Activated CD4-positive, alpha-beta T cell treated with anti-CD3 and anti-CD28 coated beads, Interleukin-2, amount 10 ng/mL, durations not matched to agents 24 days and 14 days (primary cell): Measurements from ENCODE around the gene AURKAIP1. TPM values are rescaled to one million over a fixed set of nuclear protein-coding genes. Genes with fewer than 3 reads are reported as not detected.
"Not testable (repeated sequence)": the region's sequence is repeated elsewhere in the genome, so short reads cannot be mapped to it uniquely, and the experiment has no call there.

ENCODE experiments used
- DNase-seq: peaks from one replicate; pipeline ENCODE4 v3.0.0; 2022
- H3K27ac Mint-ChIP-seq: one replicate; pipeline ENCODE4 v1.8.0; 2022; ENCODE audit warnings: mild to moderate bottlenecking, mixed read lengths
- H3K27me3 Mint-ChIP-seq: one replicate; pipeline ENCODE4 v1.8.0; 2022; ENCODE audit warnings: mixed read lengths
- H3K36me3 Mint-ChIP-seq: one replicate; pipeline ENCODE4 v1.8.0; 2022; ENCODE audit warnings: low read depth, mild to moderate bottlenecking, mixed read lengths
- H3K4me1 Mint-ChIP-seq: one replicate; pipeline ENCODE4 v1.8.0; 2021; ENCODE audit warnings: mixed read lengths
- H3K4me3 Mint-ChIP-seq: one replicate; pipeline ENCODE4 v1.8.0; 2022; ENCODE audit warnings: mild to moderate bottlenecking, moderate library complexity, mixed read lengths
- H3K9me3 Mint-ChIP-seq: one replicate; pipeline ENCODE4 v1.8.0; 2021; ENCODE audit warnings: mixed read lengths
- intact Hi-C: fragments of 100-400 bp; cut with micrococcal nuclease; formaldehyde crosslinking; loops from one replicate; pipeline ENCODE4 v1.15.1; 2023
- total RNA-seq: library from RNA; stranded (reverse); gene quantifications from 2 replicates; pipeline ENCODE4 v1.2.3, GENCODE V29; 2022

Gene AURKAIP1
- total RNA-seq: 142 and 146 TPM in 2 replicates

DNA sequence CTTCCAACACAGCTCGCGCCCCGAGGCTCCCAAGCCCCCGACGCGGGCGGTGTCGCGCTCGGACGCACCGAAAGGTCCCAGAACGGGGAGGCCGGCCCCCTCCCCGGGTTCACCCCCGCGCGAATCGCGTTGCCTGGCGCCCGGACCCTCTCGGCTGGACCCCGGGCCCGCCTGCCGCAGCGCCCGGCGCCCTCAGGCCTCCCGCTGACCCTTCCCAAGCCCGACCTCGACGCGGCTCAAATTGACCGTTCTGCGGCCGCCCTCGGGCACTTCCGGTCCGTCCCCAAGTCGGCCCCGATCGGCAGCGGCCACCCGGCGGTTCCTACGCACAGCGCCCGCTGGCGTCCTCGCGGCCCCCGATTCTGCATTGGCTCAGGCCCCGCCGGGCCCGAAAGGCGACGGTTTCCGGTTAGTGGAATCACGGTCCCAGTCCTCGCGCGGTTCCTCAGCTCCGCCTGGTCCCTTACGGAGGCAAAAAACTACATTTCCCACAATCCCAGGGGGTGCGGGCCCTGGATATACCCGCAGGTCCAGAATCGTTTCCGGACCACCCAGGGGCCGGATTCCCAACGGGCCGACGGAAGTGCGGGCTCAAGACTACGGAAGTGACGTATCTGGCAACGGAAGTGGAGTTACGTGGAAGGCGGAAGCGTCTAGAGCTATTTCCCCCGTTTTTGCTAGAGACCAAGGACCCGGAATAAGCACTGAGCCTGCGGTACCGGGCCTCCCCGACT is at the start of gene AURKAIP1:
TSS of gene AURKAIP1 (minus strand) at position 279 of the 734 bp plus-strand sequence. CDS start 451 bp downstream, outside the sequence.
- H3K4me3 Mint-ChIP-seq: peak within 1 kb of the TSS; percentile 87
- peak; percentile 99 for DNase-seq
- intact Hi-C loops: loop anchor here (1.0 to 10.0 kb wide), 6 partner anchors 24 to 240 kb away; partner anchors contain the start of genes CCNL2, DVL1, MIB2 and MRPL20
- no peaks in the 10 kb centered on the region for H3K27me3 Mint-ChIP-seq
- peak within 1 kb of the TSS; percentile 95 for H3K27ac Mint-ChIP-seq
- H3K36me3 Mint-ChIP-seq: peaks cover 15% of the 10 kb centered on the region
- H3K9me3 Mint-ChIP-seq: no peaks in the 10 kb centered on the region
- peaks cover 22% of the 10 kb centered on the region for H3K4me1 Mint-ChIP-seq

DNA sequence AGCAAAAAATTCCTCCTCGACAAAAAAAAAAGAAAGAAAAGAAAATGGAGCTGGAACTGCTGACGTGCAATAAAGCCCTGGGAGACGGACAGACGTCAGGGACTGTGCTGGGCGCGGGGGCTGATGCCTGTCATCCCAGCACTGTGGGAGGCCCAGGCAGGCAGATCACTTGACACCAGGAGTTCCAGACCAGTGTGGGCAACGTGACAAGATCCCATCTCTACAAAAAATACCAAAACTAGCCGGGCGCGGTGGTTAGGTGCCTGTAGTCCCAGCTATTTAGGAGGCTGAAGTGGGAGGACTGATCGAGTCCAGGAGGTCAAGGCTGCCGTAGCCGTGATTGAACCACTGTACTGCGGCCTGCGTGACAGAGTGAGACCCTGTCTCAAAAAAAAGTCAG is 49.7 kb upstream of the AURKAIP1 start:
- H3K9me3 Mint-ChIP-seq: no peaks in the 10 kb centered on the region
- no peaks in the 10 kb centered on the region for H3K36me3 Mint-ChIP-seq
- H3K4me3 Mint-ChIP-seq: no peak overlapping the region
- H3K27me3 Mint-ChIP-seq: peaks cover 26% of the 10 kb centered on the region
- DNase-seq: no peak
- H3K27ac Mint-ChIP-seq: peak overlapping the region; percentile 14
- intact Hi-C loops: no loop called here
- peaks cover 5% of the 10 kb centered on the region for H3K4me1 Mint-ChIP-seq

DNA sequence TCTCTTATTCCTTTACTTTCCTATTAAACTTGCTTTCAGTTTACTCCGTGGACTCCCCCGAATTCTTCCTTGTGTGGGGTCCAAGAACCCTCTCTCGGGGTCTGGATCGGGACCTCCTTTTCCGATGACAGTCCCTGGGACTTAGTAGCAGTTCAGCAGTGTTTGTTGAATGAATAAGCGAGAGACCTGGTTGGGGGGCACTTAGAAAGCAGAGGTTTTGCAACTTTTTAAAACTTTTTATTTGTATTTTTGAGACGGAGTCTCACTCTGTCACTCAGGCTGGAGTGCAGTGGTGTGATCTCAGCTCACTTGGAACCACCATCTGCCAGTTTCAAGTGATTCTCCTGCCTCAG is 48.2 kb upstream of the AURKAIP1 start:
- Mint-ChIP-seq H3K36me3 (no peaks in the 10 kb centered on the region), H3K4me1 (peaks cover 5% of the 10 kb centered on the region), H3K4me3 (no peak overlapping the region), H3K27me3 (peaks cover 19% of the 10 kb centered on the region), H3K27ac (no peak overlapping the region), H3K9me3 (no peaks in the 10 kb centered on the region)
- intact Hi-C loops: no loop called here
- DNase-seq: no peak

DNA sequence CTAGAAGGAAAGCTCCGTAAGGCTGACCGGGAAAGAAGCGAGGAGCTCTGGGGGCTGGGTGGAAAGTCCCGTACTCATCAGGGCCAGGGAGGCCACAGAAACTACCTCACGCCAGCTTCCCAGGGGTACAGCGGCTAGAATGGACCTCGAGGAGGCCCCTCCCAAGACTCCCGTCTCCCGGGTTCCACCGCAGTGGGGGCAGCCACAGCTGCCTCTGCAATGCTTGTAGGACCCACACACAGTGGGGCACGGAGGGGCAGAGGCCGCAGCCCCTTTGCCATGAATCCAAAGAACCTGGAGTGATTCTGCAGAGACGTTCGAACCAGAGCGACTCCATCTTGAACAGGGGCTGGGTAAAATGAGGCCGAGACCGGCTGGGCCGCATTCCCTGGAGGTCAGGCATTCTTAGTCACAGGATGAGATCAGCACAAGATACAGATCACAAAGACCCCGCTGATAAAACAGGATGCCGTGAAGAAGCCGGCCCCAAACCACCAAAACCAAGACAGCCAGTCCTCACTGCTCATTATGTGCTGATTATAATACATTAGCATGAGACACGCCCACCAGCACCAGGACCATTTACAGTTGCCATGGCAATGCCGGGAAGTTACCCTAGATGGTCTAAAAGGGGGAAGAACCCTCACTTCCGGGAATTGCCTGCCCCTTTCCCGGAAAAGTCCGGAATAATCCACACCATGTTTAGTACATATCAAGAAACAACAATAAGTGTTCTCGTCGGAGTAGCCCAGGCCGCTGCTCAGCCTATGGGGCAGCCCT is 47.6 kb upstream of the AURKAIP1 start:
- Mint-ChIP-seq H3K27ac (no peak overlapping the region), H3K4me1 (peaks cover 8% of the 10 kb centered on the region), H3K4me3 (no peak overlapping the region), H3K9me3 (no peaks in the 10 kb centered on the region), H3K27me3 (peaks cover 20% of the 10 kb centered on the region), H3K36me3 (no peaks in the 10 kb centered on the region)
- intact Hi-C loops: no loop called here
- no peak for DNase-seq

DNA sequence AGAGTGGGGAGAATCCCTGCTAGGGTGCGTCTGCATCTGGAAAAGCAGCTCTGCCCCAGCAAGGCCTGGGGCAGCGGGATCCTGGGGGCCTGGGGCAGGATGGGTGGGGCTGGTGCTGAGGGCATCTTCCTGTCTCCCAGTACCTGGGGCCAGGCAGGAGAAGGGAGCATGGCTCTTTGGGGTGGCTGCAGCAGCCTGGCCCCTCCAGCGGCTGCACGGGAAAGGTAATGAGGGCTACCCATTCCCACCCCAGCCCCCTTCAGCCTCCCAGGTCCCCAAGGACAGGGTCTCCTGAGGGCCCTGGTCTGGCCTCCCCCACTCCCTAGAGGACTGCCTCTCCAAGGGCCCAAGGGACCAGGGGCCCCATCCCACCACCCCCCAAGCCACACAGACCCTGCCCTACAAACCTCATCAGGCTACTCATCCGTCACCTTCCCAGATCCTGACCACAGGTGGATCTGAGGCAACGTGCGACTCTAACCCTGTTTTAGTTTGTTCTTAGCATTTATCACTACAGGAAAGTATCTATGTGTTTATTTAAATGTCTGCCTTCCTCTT is 47.0 kb upstream of the AURKAIP1 start:
- Mint-ChIP-seq H3K4me1 (peaks cover 9% of the 10 kb centered on the region), H3K9me3 (no peaks in the 10 kb centered on the region), H3K27ac (no peak overlapping the region), H3K4me3 (no peak overlapping the region), H3K27me3 (peaks cover 21% of the 10 kb centered on the region), H3K36me3 (no peaks in the 10 kb centered on the region)
- intact Hi-C loops: no loop called here
- no peak for DNase-seq

DNA sequence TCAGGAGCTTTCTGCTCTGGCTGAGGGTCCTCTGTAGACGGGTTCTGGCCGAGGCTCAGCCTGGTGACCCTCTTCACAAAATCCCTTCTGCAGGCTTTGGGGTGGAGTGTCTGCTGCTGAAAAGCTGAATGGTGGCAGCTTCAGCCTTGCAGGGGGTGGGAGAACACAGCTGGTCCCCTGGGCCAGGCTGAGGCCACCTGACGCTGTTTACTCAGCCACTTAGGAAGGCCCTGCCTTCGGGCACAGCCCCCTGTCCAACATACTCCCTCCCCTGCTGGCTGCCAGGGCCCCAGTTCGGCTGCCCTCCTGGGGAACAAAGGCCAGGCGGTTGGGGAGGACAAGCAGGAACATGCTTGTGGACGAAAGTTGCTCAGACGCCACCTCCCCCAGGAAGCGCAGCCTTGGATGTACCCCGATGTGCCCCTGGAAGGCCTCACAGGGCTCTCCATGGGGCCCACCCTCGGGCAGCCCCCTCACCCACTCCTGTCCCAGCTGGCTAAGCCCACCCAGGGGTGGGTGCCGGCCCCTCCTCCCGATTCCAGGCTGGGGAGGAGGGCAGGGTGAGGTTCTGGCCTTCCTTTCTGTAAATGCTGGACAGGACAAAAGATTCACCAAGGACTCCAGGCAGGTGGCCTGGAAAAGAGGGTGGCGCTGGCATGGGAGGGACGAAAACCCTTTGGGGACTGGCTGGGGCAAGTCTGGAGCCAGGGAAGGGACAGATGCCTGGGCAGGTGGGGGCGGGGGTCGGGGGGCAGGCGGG is 46.3 kb upstream of the AURKAIP1 start, which contains the start of gene ANKRD65:
TSS of gene ANKRD65 (minus strand) at position 130 of the 760 bp plus-strand sequence. CDS start 271 bp downstream, outside the sequence.
- Mint-ChIP-seq H3K36me3 (no peaks in the 10 kb centered on the region), H3K4me1 (peaks cover 8% of the 10 kb centered on the region), H3K27me3 (peaks cover 20% of the 10 kb centered on the region), H3K4me3 (no peak within 1 kb of the TSS), H3K9me3 (no peaks in the 10 kb centered on the region), H3K27ac (no peak within 1 kb of the TSS)
- no peak for DNase-seq
- intact Hi-C loops: no loop called here

DNA sequence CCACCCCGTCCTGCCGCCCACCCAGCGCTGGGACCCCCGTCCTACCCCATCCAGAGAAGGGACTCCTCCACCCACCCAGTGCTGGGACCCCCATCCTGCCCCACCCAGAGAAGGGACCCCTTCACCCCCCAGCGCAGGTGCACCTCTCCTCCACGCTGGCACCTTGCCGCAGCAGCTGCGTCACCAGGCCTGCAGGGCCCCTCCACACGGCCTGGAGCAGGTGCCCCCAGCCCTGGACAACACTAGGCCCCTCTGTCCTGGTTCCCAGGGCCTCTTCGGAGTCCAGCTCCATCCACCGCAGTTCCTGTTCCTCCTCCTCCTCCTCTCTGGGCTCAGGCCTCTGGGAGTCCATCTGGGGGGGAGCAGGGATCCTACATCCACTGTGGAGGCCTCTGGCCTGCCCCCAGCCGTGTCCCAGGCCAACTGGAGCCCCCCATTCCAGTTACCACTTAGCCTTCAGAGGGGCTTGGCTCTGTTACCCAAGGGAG is 45.7 kb upstream of the AURKAIP1 start:
- Mint-ChIP-seq H3K36me3 (no peaks in the 10 kb centered on the region), H3K27ac (no peak overlapping the region), H3K9me3 (no peaks in the 10 kb centered on the region), H3K4me1 (peaks cover 7% of the 10 kb centered on the region), H3K4me3 (no peak overlapping the region), H3K27me3 (peaks cover 16% of the 10 kb centered on the region)
- intact Hi-C loops: no loop called here
- DNase-seq: no peak

DNA sequence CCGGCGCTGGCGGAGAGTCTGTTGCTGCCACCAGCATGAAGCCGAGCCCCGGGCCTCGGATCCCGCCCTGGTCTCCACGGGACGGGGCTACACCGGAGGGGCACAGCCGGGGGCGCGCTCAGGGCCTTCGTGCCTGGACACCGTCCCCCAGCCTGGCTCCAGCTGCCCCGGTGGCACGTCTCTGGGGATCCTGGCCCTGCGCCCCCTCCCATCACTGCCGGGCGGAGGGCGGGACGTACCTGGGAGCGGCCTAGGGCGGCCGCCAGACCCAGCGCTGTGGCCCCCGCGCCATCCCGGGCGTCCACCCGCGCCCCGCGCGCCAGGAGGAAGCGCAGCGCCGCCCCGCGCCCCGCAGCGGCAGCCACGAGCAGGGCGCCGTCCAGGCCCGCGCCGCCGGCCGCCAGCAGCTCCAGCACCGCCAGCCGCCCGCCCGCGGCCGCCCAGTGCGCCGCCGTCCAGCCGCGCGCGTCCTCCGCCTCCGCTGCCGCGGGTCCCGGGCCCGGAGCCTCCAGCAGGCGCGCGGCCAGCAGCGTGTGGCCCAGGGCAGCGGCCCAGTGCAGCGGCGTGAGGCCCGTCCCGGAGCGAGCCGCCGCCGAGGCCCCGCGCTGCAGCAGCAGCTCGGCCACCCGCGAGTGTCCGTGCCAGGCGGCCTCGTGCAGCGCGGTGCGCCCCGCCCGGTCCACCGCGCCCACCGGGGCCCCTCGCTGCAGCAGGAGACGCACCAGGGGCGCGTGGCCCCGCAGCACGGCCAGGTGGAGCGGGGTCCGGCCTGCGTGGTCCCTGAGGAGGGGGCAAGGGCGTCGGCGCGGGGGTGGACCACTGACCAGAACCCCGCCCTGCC is 45.0 kb upstream of the AURKAIP1 start:
- peaks cover 11% of the 10 kb centered on the region for H3K27me3 Mint-ChIP-seq
- H3K27ac Mint-ChIP-seq: no peak overlapping the region
- no peak for DNase-seq
- no peak overlapping the region for H3K4me3 Mint-ChIP-seq
- peaks cover 7% of the 10 kb centered on the region for H3K4me1 Mint-ChIP-seq
- intact Hi-C loops: no loop called here
- no peaks in the 10 kb centered on the region for H3K36me3 Mint-ChIP-seq
- no peaks in the 10 kb centered on the region for H3K9me3 Mint-ChIP-seq

DNA sequence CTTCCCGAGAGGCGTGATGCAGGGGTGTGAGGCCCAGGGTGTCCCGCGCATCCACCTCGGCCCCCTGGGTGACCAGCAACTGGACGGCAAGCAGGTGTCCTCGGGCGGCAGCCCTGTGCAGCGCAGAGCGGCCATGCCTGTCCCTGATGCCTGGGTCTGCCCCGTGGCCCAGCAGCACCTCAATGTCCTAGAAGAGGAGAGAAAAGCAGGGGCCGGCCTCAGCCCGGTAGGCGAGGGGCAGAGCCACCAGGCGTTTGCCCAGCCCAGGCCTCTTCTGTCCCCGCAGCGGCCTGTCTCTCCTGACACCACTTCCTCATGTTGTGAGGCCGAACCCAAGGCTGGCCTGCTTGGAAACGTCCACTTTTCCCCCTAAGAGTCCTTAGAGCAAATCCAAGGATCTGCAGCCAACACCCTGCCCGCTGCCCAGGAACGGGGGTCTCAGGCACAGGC is 44.4 kb upstream of the AURKAIP1 start:
- intact Hi-C loops: no loop called here
- no peaks in the 10 kb centered on the region for H3K36me3 Mint-ChIP-seq
- H3K27me3 Mint-ChIP-seq: peaks cover 7% of the 10 kb centered on the region
- no peak overlapping the region for H3K4me3 Mint-ChIP-seq
- no peak for DNase-seq
- no peak overlapping the region for H3K27ac Mint-ChIP-seq
- no peaks in the 10 kb centered on the region for H3K9me3 Mint-ChIP-seq
- H3K4me1 Mint-ChIP-seq: peaks cover 7% of the 10 kb centered on the region

DNA sequence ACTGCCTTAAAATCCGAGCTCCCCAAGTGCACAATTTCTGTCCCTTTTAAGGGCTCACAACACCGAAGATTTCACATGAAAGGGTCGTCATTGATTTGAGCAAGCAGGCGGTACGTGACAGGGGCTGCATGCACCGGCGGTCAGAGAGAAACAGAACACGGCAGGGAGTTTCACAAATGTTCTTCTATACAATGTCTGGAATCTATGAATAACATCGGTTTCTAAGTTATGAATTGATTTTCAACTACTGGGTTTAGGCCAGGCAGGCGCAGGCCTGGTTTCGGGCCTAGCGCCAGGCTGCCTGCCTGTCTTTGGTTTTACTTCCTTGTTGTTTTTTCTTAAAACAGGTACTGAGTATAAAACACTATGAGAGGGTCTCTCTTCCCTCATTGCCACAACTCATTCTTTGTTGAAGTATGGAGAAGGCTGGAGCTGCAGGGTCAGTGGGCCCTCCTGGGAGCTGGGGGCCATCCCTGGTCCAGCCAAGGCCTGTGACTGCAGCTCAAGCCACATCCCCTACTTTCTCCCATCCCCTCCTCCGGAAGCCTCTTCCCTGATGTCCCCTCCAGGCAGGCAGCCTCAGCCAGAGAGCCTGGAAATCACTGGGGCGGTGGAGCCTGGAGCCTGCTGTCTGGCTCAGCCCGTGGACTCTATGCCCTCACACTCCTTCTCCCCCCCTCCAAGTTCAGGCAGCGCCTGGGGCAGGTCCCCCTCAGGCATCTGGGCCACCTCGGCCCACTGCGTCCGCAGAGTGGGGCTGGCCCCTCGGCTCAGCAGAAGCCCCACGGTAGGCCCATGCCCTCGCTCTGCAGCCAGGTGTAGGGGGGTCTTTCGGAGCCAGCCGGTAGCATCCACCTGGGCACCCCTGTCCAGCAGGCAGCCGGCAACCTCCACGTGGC is 43.7 kb upstream of the AURKAIP1 start:
- peaks cover 7% of the 10 kb centered on the region for H3K27me3 Mint-ChIP-seq
- no peak for DNase-seq
- H3K4me1 Mint-ChIP-seq: peaks cover 7% of the 10 kb centered on the region
- no peak overlapping the region for H3K4me3 Mint-ChIP-seq
- no peaks in the 10 kb centered on the region for H3K9me3 Mint-ChIP-seq
- intact Hi-C loops: no loop called here
- H3K36me3 Mint-ChIP-seq: no peaks in the 10 kb centered on the region
- H3K27ac Mint-ChIP-seq: no peak overlapping the region

DNA sequence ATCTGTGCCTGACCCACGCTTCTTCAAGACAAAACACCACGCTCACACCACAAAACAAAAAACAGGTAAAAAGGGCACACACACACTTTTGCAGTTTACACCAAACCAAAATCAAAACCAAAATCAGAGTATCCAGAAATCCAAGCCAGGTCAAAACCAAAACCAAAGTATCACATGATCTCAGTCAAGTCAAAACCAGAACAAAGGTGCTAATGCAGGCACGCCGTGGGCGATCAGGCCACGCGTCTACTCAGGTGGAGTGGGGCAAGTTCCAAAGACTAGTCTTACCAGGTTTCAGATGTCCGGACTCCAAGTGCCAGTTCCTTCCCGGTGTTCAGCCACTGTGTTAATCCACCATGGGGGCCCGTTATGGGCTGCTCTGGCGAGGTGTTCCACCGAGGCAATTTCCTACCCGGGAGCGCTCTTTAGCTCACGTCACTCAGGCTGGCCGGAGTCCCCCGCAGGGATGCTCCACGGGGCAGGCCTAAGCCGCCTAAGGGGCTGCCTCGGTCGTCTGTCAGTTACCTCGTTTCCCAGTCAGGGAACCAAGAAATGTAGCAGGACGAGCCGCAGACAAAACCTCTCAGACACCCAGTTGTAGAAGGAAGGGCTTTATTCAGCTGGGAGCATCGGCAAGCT is 42.9 kb upstream of the AURKAIP1 start:
- H3K27ac Mint-ChIP-seq, H3K4me1 Mint-ChIP-seq, DNase-seq, intact Hi-C loops, H3K36me3 Mint-ChIP-seq, H3K27me3 Mint-ChIP-seq, H3K9me3 Mint-ChIP-seq, H3K4me3 Mint-ChIP-seq: not testable (repeated sequence)

DNA sequence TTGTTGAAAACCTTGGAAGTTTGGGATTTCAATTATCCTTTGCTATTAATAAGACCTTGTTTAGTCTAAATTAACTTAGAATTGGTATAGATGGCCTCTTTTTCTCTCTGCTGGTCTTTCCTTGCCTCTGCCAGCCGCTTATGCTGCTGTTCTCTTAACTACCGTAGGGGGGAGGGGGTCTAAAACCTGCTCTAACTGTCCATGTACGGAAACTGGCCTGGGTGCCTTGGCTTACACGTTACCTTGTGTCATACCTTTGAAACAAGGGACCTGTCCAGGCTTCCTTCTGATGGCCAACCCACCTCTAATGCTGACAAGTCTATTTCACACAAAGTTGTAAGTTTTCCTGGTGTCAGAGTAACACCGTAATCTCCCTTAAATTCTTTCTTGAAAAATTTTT is 42.4 kb upstream of the AURKAIP1 start:
- H3K27me3 Mint-ChIP-seq, H3K4me1 Mint-ChIP-seq, H3K9me3 Mint-ChIP-seq, DNase-seq, H3K27ac Mint-ChIP-seq, H3K4me3 Mint-ChIP-seq, H3K36me3 Mint-ChIP-seq, intact Hi-C loops: not testable (repeated sequence)
